Heart right ventricle (tissue), 16 donors: ENCODE measurements around the gene INPP5A. TPM values are rescaled to one million over a fixed set of nuclear protein-coding genes. Genes with fewer than 3 reads are reported as not detected.

Source experiments
- ATAC-seq, 8 donors: fragments of 200-7000 bp; cut with Tn5 transposase; one replicate each; pipeline ENCODE4 v1.9.1; 2020; ENCODE audit warnings: mild to moderate bottlenecking in 8 of 8, moderate library complexity in 8 of 8, moderate number of reproducible peaks in 1 of 8
- DNase-seq, 2 donors: peaks; one replicate each; pipeline ENCODE4 v3.0.0-alpha.2; 2020
- H3K27ac ChIP-seq, 10 donors: fragments of 200-600 bp; sonication (generic) in 2 of 10; one replicate each; pipeline versions ENCODE4 v1.5.0 to v1.8.0; 2020 to 2022; ENCODE audit warnings: mild to moderate bottlenecking in 3 of 10
- H3K27me3 ChIP-seq, 7 donors: fragments of 200-600 bp; one replicate each; pipeline ENCODE4 v1.8.0; 2021 to 2022; ENCODE audit warnings: mild to moderate bottlenecking in 2 of 7
- H3K36me3 ChIP-seq, 9 donors: fragments of 200-600 bp; sonication (generic) in 1 of 9; one replicate each; pipeline versions ENCODE4 v1.5.0 to v1.8.0; 2020 to 2022; ENCODE audit warnings: mild to moderate bottlenecking in 2 of 9
- H3K4me1 ChIP-seq, 9 donors: fragments of 200-600 bp; sonication (generic) in 1 of 9; one replicate each; pipeline versions ENCODE4 v1.5.0 to v1.8.0; 2020 to 2022; ENCODE audit warnings: mild to moderate bottlenecking in 4 of 9
- H3K4me3 ChIP-seq, 10 donors: fragments of 200-600 bp; sonication (generic) in 2 of 10; one replicate each; pipeline versions ENCODE4 v1.5.0 to v1.8.0; 2020 to 2022; ENCODE audit warnings: mild to moderate bottlenecking in 7 of 10, moderate library complexity in 2 of 10
- H3K9me3 ChIP-seq, 11 donors: fragments of 200-600 bp in 10 of 11; sonication (generic) in 2 of 11; one replicate each; pipeline versions ENCODE4 v1.5.0 to v1.8.0; 2013 to 2022; ENCODE audit warnings: mild to moderate bottlenecking in 2 of 11, control low read depth in 1 of 11, moderate library complexity in 1 of 11
- CTCF ChIP-seq, 9 donors: fragments of 200-600 bp; sonication (generic) in 2 of 9; IDR thresholded peaks; one replicate each; pipeline versions ENCODE4 v1.5.0 to v1.8.0; 2021 to 2022; ENCODE audit warnings: antibody characterized with exemption in 9 of 9, mild to moderate bottlenecking in 5 of 9, moderate library complexity in 1 of 9
- WGBS, 2 donors: extraction: QIAGEN DNeasy Blood & Tissue Kit; methylation state at CpG; one replicate each; pipeline ENCODE4 v1.1.7; 2013; ENCODE audit warnings: inconsistent platforms in 1 of 2; 5-methylcytosine and 5-hydroxymethylcytosine counted together
- intact Hi-C, 10 donors: fragments of 100-400 bp; cut with DNase I; formaldehyde crosslinking; loops; one replicate each; pipeline versions ENCODE4 v1.11.1 to v1.14.2; 2022
- polyA plus RNA-seq, 2 donors: library from polyadenylated mRNA; stranded (reverse); fragments of 200-250 nt; gene quantifications; one replicate each; pipeline ENCODE4 v1.2.3, GENCODE V29; 2013
- total RNA-seq, 10 donors: library from RNA; stranded (reverse); fragmentation: NEBNext Ultra II Directional in 3 of 10; extraction: Animal tissue kit (Norgen Biotek cat#: 25700) in 3 of 10; gene quantifications; one replicate each; pipeline versions ENCODE4 v1.2.1 to v1.2.4, GENCODE V29; 2021 to 2023
- donor health status: Arrhythmogenic right ventricular cardiomyopathy.
- donor health status: ischemic (EF 13 %, LVEDD 7.1; RV severe dilation, severe dysfunction).
- donor health status: healthy with polysubstance abuse.
- donor health status: DM: no; HTN: yes; CAD: no.
- donor health status: DM: no; HTN: no; CAD: no.
- donor health status: ischemic (EF 25% LVEDD 6.9; RV normal size, moderate dysfunction).
- donor health status: ischemic (EF 25% LVEDD 5.7; RV mildly dilated, moderate dysfunction).
- donor health status: healthy.
- donor health status: DM: yes; HTN: yes; CAD: no.
- donor health status: Ischemic cardiomyopathy.
- donor health status: ischemic (EF 35%, LVEDD 5.7; RV mildly dilated, moderate dysfunction).
- donor health status: nonischemic (EF 11% LVEDD 7.7; RV severe dilation, severe dysfunction).
- donor health status: DM: yes; HTN: yes; CAD: no.
- donor health status: PGD.
- donor health status: ischemic (EF 29% LVEDD 5.4; RV normal size, mild dysfunction).
- donor health status: nonischemic (EF 23%, LVEDD 6.1; RV moderate dilation, normal function).

The INPP5A gene
- total and polyA plus RNA-seq, 12 donors, result 30.4 to 122 (median 106) TPM

- H3K4me3 ChIP-seq, result no peak overlapping the region
Observed at GRCh38 chr10:132560241-132560731, 22.7 kb downstream of the INPP5A start.

GRCh38 chr10:132562177-132562915 is 24.8 kb downstream of the INPP5A start:
- Histone ChIP-seq H3K27me3 (no peaks in the 10 kb centered on the region), H3K27ac (no peak overlapping the region), H3K4me3 (no peak overlapping the region), H3K36me3 (no peaks in the 10 kb centered on the region), H3K4me1 (peaks cover 2 to 51% (median 23%) of the 10 kb centered on the region in 9 donors), H3K9me3 (no peaks in the 10 kb centered on the region)
- no peak for TF ChIP-seq CTCF (IDR thresholded peaks at IDR 0.05)
- DNase-seq (no peak), ATAC-seq (no peak)
- intact Hi-C loops, result no loop called here
- WGBS, 2 donors, result 95 to 97% methylated on average over 29 of the region's 29 CpGs

More at GRCh38 chr10:132560241-132560731, 22.7 kb downstream of the INPP5A start:
- H3K27ac ChIP-seq, result no peak overlapping the region
- H3K4me1 ChIP-seq, result peaks cover 2 to 63% (median 31%) of the 10 kb centered on the region in 9 donors
- no peaks in the 10 kb centered on the region for H3K36me3 ChIP-seq
- ATAC-seq (peak in 3 of 8 donors; percentile 20 to 41 (median 30)), DNase-seq (no peak)
- no peak for TF ChIP-seq CTCF (IDR thresholded peaks at IDR 0.05)
- no peaks in the 10 kb centered on the region for H3K27me3 ChIP-seq
- WGBS, 2 donors, result 59 to 61% methylated on average over 10 of the region's 10 CpGs
- intact Hi-C loops, result no loop called here
- H3K9me3 ChIP-seq, result no peaks in the 10 kb centered on the region

GRCh38 chr10:132562916-132563456 is 25.4 kb downstream of the INPP5A start:
- peaks cover 2 to 47% (median 21%) of the 10 kb centered on the region in 9 donors for H3K4me1 ChIP-seq
- no peaks in the 10 kb centered on the region for H3K9me3 ChIP-seq
- no peak overlapping the region for H3K4me3 ChIP-seq
- intact Hi-C loops, result no loop called here
- DNase-seq (no peak), ATAC-seq (peak in 1 of 8 donors; percentile 7)
- H3K36me3 ChIP-seq, result no peaks in the 10 kb centered on the region
- 90 to 92% methylated on average over 14 of the region's 14 CpGs for WGBS, 2 donors
- H3K27me3 ChIP-seq, result no peaks in the 10 kb centered on the region
- H3K27ac ChIP-seq, result no peak overlapping the region
- TF ChIP-seq CTCF (IDR thresholded peaks at IDR 0.05), result no peak

- TF ChIP-seq CTCF (IDR thresholded peaks at IDR 0.05), result no peak
- Histone ChIP-seq H3K36me3 (no peaks in the 10 kb centered on the region), H3K4me1 (peaks cover 2 to 40% (median 19%) of the 10 kb centered on the region in 9 donors), H3K9me3 (no peaks in the 10 kb centered on the region), H3K4me3 (no peak overlapping the region), H3K27ac (no peak overlapping the region), H3K27me3 (no peaks in the 10 kb centered on the region)
- intact Hi-C loops, result no loop called here
- DNase-seq (no peak), ATAC-seq (no peak)
- WGBS, 2 donors, result 90 to 93% methylated on average over 24 of the region's 24 CpGs
Observed at GRCh38 chr10:132563485-132564248, 26.1 kb downstream of the INPP5A start.
